IMR-90 (cell line): ENCODE data around the gene SGMS1. TPM values are rescaled to one million over a fixed set of nuclear protein-coding genes. Genes with fewer than 3 reads are reported as not detected.

Experiments used
- ATAC-seq: fragments of 200-7000 bp; cut with Tn5 transposase; 2 replicates; pipeline ENCODE4 v1.9.1; 2020; ENCODE audit warnings: low read depth, mild to moderate bottlenecking, moderate library complexity
- BruUV-seq: library from RNA; stranded (reverse); fragments of 400-500 nt; replicated peaks from 2 replicates; lab custom pipeline; 2021; lab: Mats Ljungman, UMichigan
- CTCF ChIA-PET: fragments of 300-600 bp; formaldehyde crosslinking; extraction: SDS; loops from one replicate; lab custom pipeline; 2021; ENCODE audit warnings: antibody characterized with exemption; lab: Yijun Ruan, JAX
- POLR2A ChIA-PET: fragments of 300-600 bp; sonication (Branson Sonifier 250); formaldehyde crosslinking; loops from one replicate; lab custom pipeline; 2022; ENCODE audit warnings: antibody characterized with exemption; ENCODE audit not compliant: unreplicated experiment; lab: Charles Lee
- DNase-seq: peaks from one replicate; pipeline ENCODE4 v3.0.0; 2013
- H2AFZ ChIP-seq: replicated peaks from 2 replicates; pipeline ENCODE3; 2013; ENCODE audit warnings: low read length, mild to moderate bottlenecking; ENCODE audit not compliant: poor library complexity
- H2AK5ac ChIP-seq: 2 replicates; pipeline ENCODE4 v1.6.1; 2013; ENCODE audit warnings: low read depth, low read length, inconsistent platforms
- H2AK9ac ChIP-seq: replicated peaks from 2 replicates; pipeline ENCODE3; 2013; ENCODE audit warnings: mild to moderate bottlenecking, low read depth, low read length, moderate library complexity; ENCODE audit not compliant: poor library complexity
- H2BK120ac ChIP-seq: 2 replicates; pipeline ENCODE4 v1.6.1; 2013; ENCODE audit warnings: low read depth, low read length, inconsistent platforms
- H2BK15ac ChIP-seq: 3 replicates; pipeline ENCODE4 v1.6.1; 2013; ENCODE audit warnings: low read depth, low read length, inconsistent platforms
- H2BK20ac ChIP-seq: 2 replicates; pipeline ENCODE4 v1.6.1; 2013; ENCODE audit warnings: low read depth, mild to moderate bottlenecking, inconsistent platforms, low read length, moderate library complexity
- H2BK5ac ChIP-seq: 2 replicates; pipeline ENCODE4 v1.6.1; 2013; ENCODE audit warnings: mild to moderate bottlenecking, low read depth, low read length, inconsistent platforms; ENCODE audit not compliant: poor library complexity, severe bottlenecking
- H3K14ac ChIP-seq: replicated peaks from 2 replicates; pipeline ENCODE4 v1.6.1; 2013; ENCODE audit warnings: low read depth, low read length, inconsistent platforms
- H3K18ac ChIP-seq: 2 replicates; pipeline ENCODE4 v1.6.1; 2013; ENCODE audit warnings: low read depth, low read length, control low read depth
- H3K23ac ChIP-seq: 2 replicates; pipeline ENCODE4 v1.6.1; 2013; ENCODE audit warnings: low read depth, low read length, inconsistent platforms
- H3K27ac ChIP-seq: 2 replicates; pipeline ENCODE4 v1.5.1; 2013; ENCODE audit warnings: mild to moderate bottlenecking, control low read depth, low read length; ENCODE audit not compliant: insufficient read depth
- H3K27me3 ChIP-seq: 2 replicates; pipeline ENCODE4 v1.6.1; 2013; ENCODE audit warnings: low read length; ENCODE audit not compliant: control insufficient read depth, insufficient read depth
- H3K36me3 ChIP-seq: 2 replicates; pipeline ENCODE4 v1.6.1; 2013; ENCODE audit warnings: low read length, mixed read lengths; ENCODE audit not compliant: control insufficient read depth, insufficient read depth
- H3K4ac ChIP-seq: 2 replicates; pipeline ENCODE4 v1.6.1; 2013; ENCODE audit warnings: low read depth, low read length, inconsistent platforms
- H3K4me1 ChIP-seq: 2 replicates; pipeline ENCODE4 v1.6.1; 2013; ENCODE audit warnings: low read length, mixed read lengths; ENCODE audit not compliant: control insufficient read depth, insufficient read depth
- H3K4me2 ChIP-seq: 2 replicates; pipeline ENCODE4 v1.6.1; 2013; ENCODE audit warnings: low read depth, mild to moderate bottlenecking, control low read depth, low read length, moderate library complexity
- H3K4me3 ChIP-seq: 2 replicates; pipeline ENCODE4 v1.5.1; 2013; ENCODE audit warnings: low read depth, mild to moderate bottlenecking, control low read depth, low read length, moderate library complexity; ENCODE audit not compliant: insufficient read depth
- H3K56ac ChIP-seq: 2 replicates; pipeline ENCODE4 v1.6.1; 2013; ENCODE audit warnings: low read length, inconsistent platforms; ENCODE audit not compliant: insufficient read depth; ENCODE audit errors: extremely low read depth
- H3K79me1 ChIP-seq, 2 experiments: 2 replicates each; pipeline ENCODE4 v1.6.1; 2013; ENCODE audit warnings: low read length in 2 of 2, inconsistent platforms in 1 of 2, low read depth in 1 of 2
- H3K9ac ChIP-seq: 2 replicates; pipeline ENCODE4 v1.6.1; 2013; ENCODE audit warnings: low read depth, low read length, control low read depth
- H3K9me1 ChIP-seq: 2 replicates; pipeline ENCODE4 v1.6.1; 2013; ENCODE audit warnings: low read length, inconsistent platforms; ENCODE audit not compliant: insufficient read depth
- H3K9me3 ChIP-seq: 2 replicates; pipeline ENCODE4 v1.6.1; 2013; ENCODE audit warnings: low read length; ENCODE audit not compliant: control insufficient read depth, insufficient read depth
- H4K20me1 ChIP-seq: 2 replicates; pipeline ENCODE4 v1.6.1; 2013; ENCODE audit warnings: low read length, inconsistent platforms; ENCODE audit not compliant: insufficient read depth
- H4K5ac ChIP-seq: 2 replicates; pipeline ENCODE4 v1.6.1; 2013; ENCODE audit warnings: mild to moderate bottlenecking, low read depth, low read length, control low read depth
- H4K8ac ChIP-seq, 2 experiments: 2 replicates each; pipeline ENCODE4 v1.6.1; 2013; ENCODE audit warnings: low read depth in 2 of 2, low read length in 2 of 2, control low read depth in 1 of 2, inconsistent platforms in 1 of 2
- H4K91ac ChIP-seq: 2 replicates; pipeline ENCODE4 v1.6.1; 2013; ENCODE audit warnings: low read depth, low read length, inconsistent platforms; ENCODE audit not compliant: insufficient read depth
- CHD1 ChIP-seq: IDR thresholded peaks from 2 replicates; pipeline ENCODE4 v1.6.1; 2012; ENCODE audit warnings: low read depth, low read length, improper control_type of control experiment
- FOS ChIP-seq: fragments of 150-350 bp; IDR thresholded peaks from 2 replicates; pipeline ENCODE4 v1.6.1; 2016; ENCODE audit warnings: low read depth, low read length
- RAD21 ChIP-seq: IDR thresholded peaks from 2 replicates; pipeline ENCODE4 v1.6.1; 2012; ENCODE audit warnings: low read length, improper control_type of control experiment
- SMC3 ChIP-seq: fragments of 150-350 bp; IDR thresholded peaks from 2 replicates; pipeline ENCODE4 v1.6.1; 2016; ENCODE audit warnings: low read depth, mild to moderate bottlenecking, antibody characterized with exemption, low read length, moderate library complexity
- WGBS, 2 experiments: methylation state at CpG; one replicate each; pipeline versions ENCODE4 v1.1.5 to v1.1.7; 2013; ENCODE audit warnings: missing lambda C conversion rate in 2 of 2; ENCODE audit not compliant: insufficient read length in 1 of 2; ENCODE audit errors: extremely low coverage in 2 of 2; 5-methylcytosine and 5-hydroxymethylcytosine counted together
- dilution Hi-C: fragments of 300-500 bp; cut with HindIII; formaldehyde crosslinking; loops from one replicate; pipeline ENCODE4 v1.14.3; 2018; ENCODE audit warnings: low sequenced_read_pairs; ENCODE audit not compliant: unreplicated experiment
- in situ Hi-C: fragments of 300-500 bp; cut with MboI; formaldehyde crosslinking; loops from 3 replicates; pipeline ENCODE4 v1.14.3; 2019; ENCODE audit warnings: low sequenced_read_pairs, inconsistent platforms, mixed read lengths
- intact Hi-C: fragments of 100-400 bp; cut with micrococcal nuclease; formaldehyde crosslinking; loops from 2 replicates; pipeline ENCODE4 v1.10.0; 2022
- polyA plus RNA-seq, 3 experiments: library from polyadenylated mRNA; depleted of rRNA; stranded (reverse); fragments of >200 nt; gene quantifications; 2 replicates each; pipeline ENCODE4 v1.2.3, GENCODE V29; 2012; ENCODE audit warnings: low replicate concordance in 1 of 3
- total RNA-seq: library from RNA; depleted of rRNA; stranded (reverse); fragments of >200 nt; gene quantifications from 2 replicates; pipeline ENCODE4 v1.2.3, GENCODE V29; 2012

The SGMS1 gene
- total and polyA plus RNA-seq, 2 of the 4 experiments (the other 2 are of a cell fraction) = 9.8 to 30.8 TPM

GRCh38 chr10:50375745-50376144 is 248.0 kb downstream of the SGMS1 start:
- no peak overlapping the region for H3K4me2 ChIP-seq
- H2AFZ ChIP-seq = no peak overlapping the region
- H2AK9ac ChIP-seq = no peak overlapping the region
- no peak overlapping the region for H3K4ac ChIP-seq
- intact Hi-C loops (no loop called here), in situ Hi-C loops (no loop called here), dilution Hi-C loops (no loop called here)
- no peak overlapping the region for H2BK15ac ChIP-seq
- no peak overlapping the region for H2BK5ac ChIP-seq
- DNase-seq (no peak), ATAC-seq (no peak)
- H4K5ac ChIP-seq = no peak overlapping the region
- no peak overlapping the region for H3K4me3 ChIP-seq
- H2BK20ac ChIP-seq = no peak overlapping the region
- POLR2A ChIA-PET = no interaction called here
- no peak overlapping the region for H3K56ac ChIP-seq
- H3K27ac ChIP-seq = no peak overlapping the region
- TF ChIP-seq SMC3 (no peak), FOS (no peak), CHD1 (no peak), RAD21 (no peak)
- H3K4me1 ChIP-seq = peaks cover 7% of the 10 kb centered on the region
- no peak overlapping the region for H2BK120ac ChIP-seq
- H4K20me1 ChIP-seq = peaks cover 7% of the 10 kb centered on the region; the same call in 1 of the 2 replicates
- no peaks in the 10 kb centered on the region for H3K36me3 ChIP-seq
- H4K8ac ChIP-seq = no peak overlapping the region
- no TSS peak for BruUV-seq
- H3K18ac ChIP-seq = no peak overlapping the region
- H4K91ac ChIP-seq = no peak overlapping the region
- H3K9me3 ChIP-seq = no peaks in the 10 kb centered on the region
- H3K14ac ChIP-seq = no peak overlapping the region
- no peak overlapping the region for H3K23ac ChIP-seq
- H2AK5ac ChIP-seq = no peak overlapping the region
- H3K27me3 ChIP-seq = no peaks in the 10 kb centered on the region
- no peaks in the 10 kb centered on the region; the same call in 1 of the 2 replicates for H3K9me1 ChIP-seq
- CTCF ChIA-PET = no interaction called here
- no CpG with 5 or more reads among the region's 2 CpGs for WGBS, 2 experiments
- no peak overlapping the region for H3K9ac ChIP-seq
- H3K79me1 ChIP-seq = peaks cover 29 to 37% of the 10 kb centered on the region in 2 experiments
